HepG2 (cell line): ENCODE data around the gene PPP1R18. TPM values are rescaled to one million over a fixed set of nuclear protein-coding genes. Genes with fewer than 3 reads are reported as not detected.

Experiments
- CBFB ChIP-seq: sonication (generic); formaldehyde crosslinking; IDR thresholded peaks from 2 replicates; pipeline ENCODE4 v1.4.0; 2020; ENCODE audit warnings: missing genetic modification reagents
- ELF1 ChIP-seq: sonication (generic); formaldehyde crosslinking; IDR thresholded peaks from 2 replicates; pipeline ENCODE4 v1.4.0; 2020; ENCODE audit warnings: missing genetic modification reagents
- HES4 ChIP-seq: sonication (generic); formaldehyde crosslinking; IDR thresholded peaks from 2 replicates; pipeline ENCODE4 v1.9.0; 2021; ENCODE audit warnings: mild to moderate bottlenecking, missing genetic modification reagents, borderline replicate concordance
- KDM3A ChIP-seq: IDR thresholded peaks from 2 replicates; pipeline ENCODE4 v1.6.1; 2018; ENCODE audit warnings: low read depth, missing compliant biosample characterization
- MIER3 ChIP-seq: IDR thresholded peaks from 2 replicates; pipeline ENCODE4 v1.6.1; 2016; ENCODE audit warnings: missing compliant biosample characterization, borderline replicate concordance
- MLLT10 ChIP-seq: sonication (generic); formaldehyde crosslinking; IDR thresholded peaks from 2 replicates; pipeline ENCODE4 v1.4.0; 2020; ENCODE audit warnings: missing genetic modification reagents
- NFIB ChIP-seq: sonication (generic); formaldehyde crosslinking; IDR thresholded peaks from 2 replicates; pipeline ENCODE4 v1.9.0; 2021; ENCODE audit warnings: missing genetic modification reagents, mild to moderate bottlenecking, borderline replicate concordance
- PRDM10 ChIP-seq: sonication (generic); formaldehyde crosslinking; IDR thresholded peaks from 2 replicates; pipeline ENCODE4 v1.4.0; 2020; ENCODE audit warnings: low read depth, missing genetic modification reagents
- REST ChIP-seq, 2 experiments: IDR thresholded peaks; 2 replicates each; pipeline ENCODE4 v1.6.1; 2011 to 2012; ENCODE audit warnings: low read length in 2 of 2, borderline replicate concordance in 1 of 2, low read depth in 1 of 2, mild to moderate bottlenecking in 1 of 2, moderate library complexity in 1 of 2
- ZBTB43 ChIP-seq: sonication (generic); formaldehyde crosslinking; conservative IDR thresholded peaks from 2 replicates; pipeline ENCODE4 v1.4.0; 2020; ENCODE audit warnings: missing genetic modification reagents
- ZNF335 ChIP-seq: sonication (generic); formaldehyde crosslinking; IDR thresholded peaks from 2 replicates; pipeline ENCODE4 v1.4.0; 2020; ENCODE audit warnings: missing genetic modification reagents
- ZNF33A ChIP-seq: sonication (generic); formaldehyde crosslinking; IDR thresholded peaks from 2 replicates; pipeline ENCODE4 v1.5.1; 2020; ENCODE audit warnings: missing genetic modification reagents, mild to moderate bottlenecking, moderate library complexity, borderline replicate concordance
- ZNF639 ChIP-seq: conservative IDR thresholded peaks from 2 replicates; pipeline ENCODE4 v1.6.1; 2018; ENCODE audit warnings: missing genetic modification reagents
- polyA plus RNA-seq, 8 experiments: library from polyadenylated mRNA; depleted of rRNA in 3 of 8; stranded (reverse) in 7 of 8; unstranded in 1 of 8; fragments of >200 nt; fragmentation: Illumina TruSeq in 4 of 8; extraction: Trizol in 4 of 8; gene quantifications; 2 replicates each; pipeline versions ENCODE4 v1.2.1 to v1.2.3, GENCODE V29; 2011 to 2016; ENCODE audit warnings: low read depth in 4 of 8, missing spikeins in 1 of 8, mixed read lengths in 1 of 8; ENCODE audit not compliant: insufficient read depth in 1 of 8
- total RNA-seq, 5 experiments: library from RNA; depleted of rRNA; stranded (reverse); fragments of >200 nt; fragmentation: Illumina TruSeq; extraction: Trizol; gene quantifications; 2 replicates each; pipeline ENCODE4 v1.2.3, GENCODE V29; 2016; ENCODE audit warnings: low read depth in 1 of 5
- TF ChIP-seq, protein P1 (sequence below): sonication (generic); formaldehyde crosslinking; IDR thresholded peaks from 2 replicates; pipeline ENCODE4 v1.8.0; 2022; ENCODE audit warnings: mild to moderate bottlenecking, missing genetic modification reagents, moderate library complexity
- TF ChIP-seq, protein P2 (sequence below): sonication (generic); formaldehyde crosslinking; conservative IDR thresholded peaks from 2 replicates; pipeline ENCODE4 v1.5.0; 2020; ENCODE audit warnings: missing genetic modification reagents

Gene PPP1R18
- total and polyA plus RNA-seq, 2 of the 13 experiments (the other 11 are each of a cell fraction or from before 2014, with no cell fraction given) = 4.9 to 9.2 TPM

DNA sequence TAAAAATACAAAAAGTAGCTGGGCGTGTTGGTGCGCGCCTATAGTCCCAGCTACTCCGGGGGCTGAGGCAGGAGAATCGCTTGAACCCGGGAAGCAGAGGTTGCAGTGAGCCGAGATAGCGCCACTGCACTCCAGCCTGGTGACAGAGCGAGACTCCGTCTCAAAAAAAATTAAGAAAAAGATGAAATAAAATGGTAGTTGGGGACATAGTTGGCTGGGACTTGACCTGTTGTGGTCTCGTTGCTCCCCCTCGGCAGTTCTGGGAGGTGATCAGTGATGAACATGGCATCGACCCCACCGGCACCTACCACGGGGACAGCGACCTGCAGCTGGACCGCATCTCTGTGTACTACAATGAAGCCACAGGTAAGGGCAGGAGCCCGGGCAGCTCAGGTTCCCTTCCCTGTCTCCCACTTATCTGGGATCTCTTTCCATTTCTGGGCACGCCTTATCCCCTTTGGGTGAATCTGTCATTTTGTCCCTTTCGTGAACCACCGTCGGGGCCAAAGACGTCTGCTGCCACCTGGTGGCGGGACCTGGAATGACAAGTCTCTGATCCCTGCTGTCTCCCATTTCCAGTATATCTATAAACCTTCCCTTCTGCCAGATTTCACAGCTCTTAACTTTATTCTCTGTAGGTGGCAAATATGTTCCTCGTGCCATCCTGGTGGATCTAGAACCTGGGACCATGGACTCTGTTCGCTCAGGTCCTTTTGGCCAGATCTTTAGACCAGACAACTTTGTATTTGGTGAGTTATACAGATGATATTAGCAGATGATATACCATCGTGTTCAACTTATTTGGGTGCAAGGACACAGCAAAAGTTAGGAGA is 36.1 kb upstream of the PPP1R18 start (continued):
- TF ChIP-seq, protein P1, sequence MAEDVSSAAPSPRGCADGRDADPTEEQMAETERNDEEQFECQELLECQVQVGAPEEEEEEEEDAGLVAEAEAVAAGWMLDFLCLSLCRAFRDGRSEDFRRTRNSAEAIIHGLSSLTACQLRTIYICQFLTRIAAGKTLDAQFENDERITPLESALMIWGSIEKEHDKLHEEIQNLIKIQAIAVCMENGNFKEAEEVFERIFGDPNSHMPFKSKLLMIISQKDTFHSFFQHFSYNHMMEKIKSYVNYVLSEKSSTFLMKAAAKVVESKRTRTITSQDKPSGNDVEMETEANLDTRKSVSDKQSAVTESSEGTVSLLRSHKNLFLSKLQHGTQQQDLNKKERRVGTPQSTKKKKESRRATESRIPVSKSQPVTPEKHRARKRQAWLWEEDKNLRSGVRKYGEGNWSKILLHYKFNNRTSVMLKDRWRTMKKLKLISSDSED (CRISPR knock-in tag) = no peak
- TF ChIP-seq KDM3A (CRISPR knock-in tag) = peak; percentile 87; the same call in 1 of the 2 replicates
- TF ChIP-seq NFIB (CRISPR knock-in tag) = no peak
- no peak for TF ChIP-seq ZNF639 (CRISPR knock-in tag)
- TF ChIP-seq MIER3 (CRISPR knock-in tag) = 0 out of 2 replicates have a peak, but pooled peaks have one; percentile 20
- peak; percentile 48; the same call in 1 of the 2 replicates for TF ChIP-seq ZNF33A (CRISPR knock-in tag)
- TF ChIP-seq MLLT10 (CRISPR knock-in tag) = no peak
- TF ChIP-seq HES4 (CRISPR knock-in tag) = no peak
- TF ChIP-seq ZNF335 (CRISPR knock-in tag) = no peak
- TF ChIP-seq ZBTB43 (CRISPR knock-in tag) = no peak
- no peak; a peak in 1 of 4 replicates for TF ChIP-seq REST (IDR thresholded peaks at IDR 0.05; ENCODE audit: borderline replicate concordance in 1 of 2, low read depth in 1 of 2, low read length in 2 of 2)
- no peak for TF ChIP-seq CBFB (CRISPR knock-in tag)
- no peak for TF ChIP-seq ELF1 (CRISPR knock-in tag)
- TF ChIP-seq, protein P2, sequence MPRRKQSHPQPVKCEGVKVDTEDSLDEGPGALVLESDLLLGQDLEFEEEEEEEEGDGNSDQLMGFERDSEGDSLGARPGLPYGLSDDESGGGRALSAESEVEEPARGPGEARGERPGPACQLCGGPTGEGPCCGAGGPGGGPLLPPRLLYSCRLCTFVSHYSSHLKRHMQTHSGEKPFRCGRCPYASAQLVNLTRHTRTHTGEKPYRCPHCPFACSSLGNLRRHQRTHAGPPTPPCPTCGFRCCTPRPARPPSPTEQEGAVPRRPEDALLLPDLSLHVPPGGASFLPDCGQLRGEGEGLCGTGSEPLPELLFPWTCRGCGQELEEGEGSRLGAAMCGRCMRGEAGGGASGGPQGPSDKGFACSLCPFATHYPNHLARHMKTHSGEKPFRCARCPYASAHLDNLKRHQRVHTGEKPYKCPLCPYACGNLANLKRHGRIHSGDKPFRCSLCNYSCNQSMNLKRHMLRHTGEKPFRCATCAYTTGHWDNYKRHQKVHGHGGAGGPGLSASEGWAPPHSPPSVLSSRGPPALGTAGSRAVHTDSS (CRISPR knock-in tag) = no peak
- TF ChIP-seq PRDM10 (CRISPR knock-in tag) = no peak
